Right lobe of liver (tissue), 6 donors: ENCODE data around the gene TXN2. TPM values are rescaled to one million over a fixed set of nuclear protein-coding genes. Genes with fewer than 3 reads are reported as not detected.
A peak's percentile ranks its signal among the peaks of the same experiment; 100 is the strongest.

Experiments
- ATAC-seq, 4 donors: fragments of 200-7000 bp; cut with Tn5 transposase; one replicate each; pipeline ENCODE4 v1.9.1; 2020; ENCODE audit warnings: mild to moderate bottlenecking in 4 of 4, moderate library complexity in 4 of 4
- DNase-seq, 3 donors: peaks; one replicate each; pipeline ENCODE4 v3.0.0-alpha.2; 2020
- H3K27ac ChIP-seq, 3 donors: fragments of 200-600 bp; one replicate each; pipeline ENCODE4 v1.8.0; 2022
- H3K27me3 ChIP-seq, 2 donors: fragments of 200-600 bp; one replicate each; pipeline ENCODE4 v1.8.0; 2022
- H3K36me3 ChIP-seq, 4 donors: fragments of 200-600 bp; sonication (generic) in 1 of 4; one replicate each; pipeline versions ENCODE4 v1.5.1 to v1.8.0; 2017 to 2022; ENCODE audit warnings: control low read depth in 1 of 4
- H3K4me1 ChIP-seq, 4 donors: fragments of 200-600 bp; sonication (generic) in 1 of 4; one replicate each; pipeline versions ENCODE4 v1.5.1 to v1.8.0; 2017 to 2022; ENCODE audit warnings: control low read depth in 1 of 4
- H3K4me3 ChIP-seq, 3 donors: fragments of 200-600 bp; one replicate each; pipeline ENCODE4 v1.8.0; 2022
- H3K9me3 ChIP-seq, 4 donors: fragments of 200-600 bp; sonication (generic) in 1 of 4; one replicate each; pipeline versions ENCODE4 v1.5.1 to v1.8.0; 2017 to 2022; ENCODE audit warnings: control low read depth in 1 of 4
- CTCF ChIP-seq, 4 donors: fragments of 200-600 bp in 3 of 4; fragments of 450-650 bp in 1 of 4; IDR thresholded peaks; one replicate each; pipeline versions ENCODE4 v1.5.1 to v1.8.0; 2016 to 2022; ENCODE audit warnings: antibody characterized with exemption in 4 of 4, mild to moderate bottlenecking in 2 of 4
- POLR2A ChIP-seq: fragments of 450-650 bp; IDR thresholded peaks from one replicate; pipeline ENCODE4 v1.6.1; 2017; ENCODE audit warnings: antibody characterized with exemption, mild to moderate bottlenecking
- whole genome bisulfite sequencing: methylation state at CpG from one replicate; pipeline ENCODE4 v1.1.6; 2018; ENCODE audit warnings: low coverage, low lambda C conversion rate; ENCODE audit not compliant: insufficient coverage; ENCODE audit errors: missing lambda C conversion rate; 5-methylcytosine and 5-hydroxymethylcytosine counted together
- intact Hi-C, 2 donors: fragments of 100-400 bp; cut with DNase I; formaldehyde crosslinking; loops; one replicate each; pipeline versions ENCODE4 v1.11.2 to v1.14.1; 2022
- total RNA-seq, 6 experiments: library from RNA; depleted of rRNA in 2 of 6; stranded (reverse); fragments of >200 nt in 2 of 6; fragmentation: NEBNext Ultra II Directional in 3 of 6; extraction: Animal tissue kit (Norgen Biotek cat#: 25700) in 3 of 6; gene quantifications; one replicate each; pipeline versions ENCODE4 v1.1.0 to v1.2.4, GENCODE V29; 2016 to 2023
- donor health status: DM: no; HTN: yes; CAD: no.
- donor health status: DM: no; HTN: no; CAD: no.
- donor health status: DM: no; HTN: no; CAD: no.
- donor health status: DM: no; HTN: yes; CAD: no.
- donor health status: DM: no; HTN: yes; CAD: no.

Gene TXN2
- total RNA-seq, 6 experiments from 2014 or later: 56.0 to 94.8 (median 67.2) TPM

GRCh38 chr22:36491155-36491554 is 9.7 kb upstream of the TXN2 start:
- H3K27me3 ChIP-seq: no peaks in the 10 kb centered on the region
- no peaks in the 10 kb centered on the region for H3K9me3 ChIP-seq
- intact Hi-C loops: no loop called here
- whole genome bisulfite sequencing: 92% methylated on average over 6 of the region's 7 CpGs
- H3K36me3 ChIP-seq: peaks cover 0 to 10% (median 2%) of the 10 kb centered on the region in 4 donors
- ATAC-seq (no peak), DNase-seq (no peak)
- H3K27ac ChIP-seq: no peak overlapping the region
- no peaks in the 10 kb centered on the region for H3K4me1 ChIP-seq
- TF ChIP-seq POLR2A (no peak), CTCF (IDR thresholded peaks at IDR 0.05) (no peak)
- no peak overlapping the region for H3K4me3 ChIP-seq

DNA sequence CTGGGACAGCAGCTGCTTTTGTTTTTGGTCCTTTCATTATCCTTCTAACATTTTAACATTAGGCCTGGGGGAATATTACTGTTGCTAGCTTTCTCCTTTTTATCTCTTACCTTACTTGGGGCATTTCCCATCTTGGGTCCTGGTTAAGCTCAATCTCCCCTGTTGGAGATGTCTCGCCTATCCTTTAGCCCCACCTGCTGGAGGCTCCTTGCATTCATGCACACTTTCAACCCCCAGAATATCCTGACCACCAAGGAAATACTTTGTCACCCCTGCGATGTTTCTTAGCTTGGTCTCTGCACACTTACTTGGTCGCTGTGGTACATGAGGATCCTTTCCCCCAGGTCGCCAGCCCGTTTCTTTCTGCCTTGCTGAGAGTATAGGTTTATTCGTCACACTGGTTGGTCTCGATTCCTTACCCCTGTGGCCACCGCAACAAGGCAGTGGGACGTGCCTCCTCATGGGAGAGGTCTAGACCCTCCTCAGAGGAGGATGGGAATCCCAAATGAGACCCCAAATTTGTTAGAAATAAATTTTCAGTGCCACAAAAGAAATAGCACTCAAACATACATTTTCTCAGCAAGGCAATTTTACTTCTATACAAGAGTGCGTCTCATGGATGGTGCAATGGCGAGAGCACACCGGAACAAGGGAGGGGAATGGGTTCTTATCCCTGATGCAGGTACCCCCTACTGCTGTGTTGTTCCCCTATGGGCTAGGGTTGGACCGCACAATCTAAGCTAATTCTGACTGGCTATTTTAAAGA is 5.4 kb upstream of the TXN2 start:
- Histone ChIP-seq H3K36me3 (peaks cover 0 to 10% (median 2%) of the 10 kb centered on the region in 4 donors), H3K27me3 (no peaks in the 10 kb centered on the region), H3K27ac (no peak overlapping the region), H3K4me1 (peaks cover 0 to 6% (median 0%) of the 10 kb centered on the region in 4 donors), H3K9me3 (no peaks in the 10 kb centered on the region), H3K4me3 (no peak overlapping the region)
- peak; percentile 47 to 68 (median 56) for TF ChIP-seq CTCF (IDR thresholded peaks at IDR 0.05)
- TF ChIP-seq POLR2A: no peak
- DNase-seq (no peak), ATAC-seq (peak in 1 of 4 donors; percentile 9)
- 85% methylated on average over 13 of the region's 13 CpGs for WGBS
- intact Hi-C loops: no loop called here

- DNase-seq: no peak
- Histone ChIP-seq H3K4me1 (peaks cover 0 to 16% (median 7%) of the 10 kb centered on the region in 4 donors), H3K27ac (peak overlapping the region; percentile 97 to 99 (median 98)), H3K9me3 (no peaks in the 10 kb centered on the region), H3K27me3 (no peaks in the 10 kb centered on the region), H3K36me3 (peaks cover 0 to 34% (median 5%) of the 10 kb centered on the region in 4 donors), H3K4me3 (peak overlapping the region; percentile 56 to 92 (median 79))
- peak in 2 of 4 donors; percentile 2 to 3 for ATAC-seq
- 4% methylated on average over 9 of the region's 9 CpGs for WGBS
- intact Hi-C loops: no loop called here
- TF ChIP-seq CTCF (IDR thresholded peaks at IDR 0.05) (no peak), POLR2A (no peak)
Observed at GRCh38 chr22:36480941-36481392, 473 bp downstream of the TXN2 start.

DNA sequence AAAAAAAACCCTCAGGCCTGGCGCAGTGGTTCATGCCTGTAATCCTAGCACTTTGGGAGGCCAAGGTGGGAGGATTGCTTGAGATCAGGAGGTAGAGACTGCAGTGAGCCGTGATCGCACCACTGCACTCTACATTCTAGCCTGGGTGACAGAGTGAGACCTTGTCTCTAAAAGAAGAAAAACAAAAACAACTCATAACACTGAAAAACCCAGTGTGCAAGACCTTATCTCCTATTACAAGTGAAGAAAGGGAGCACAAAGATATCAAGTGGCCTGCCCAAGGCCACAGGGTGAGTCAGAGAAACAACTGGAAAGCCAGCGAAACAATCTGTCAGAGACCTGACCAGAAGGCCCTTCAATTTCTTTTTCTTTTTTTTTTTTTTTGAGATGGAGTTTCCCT is 2.5 kb downstream of the TXN2 start:
- intact Hi-C loops: loop anchor here in 1 of 2 donors (10.0 kb wide), 1 partner anchor 104 kb away; no protein-coding TSS in a partner anchor
- Histone ChIP-seq H3K9me3 (no peaks in the 10 kb centered on the region), H3K4me1 (peaks cover 0 to 16% (median 7%) of the 10 kb centered on the region in 4 donors), H3K27me3 (no peaks in the 10 kb centered on the region), H3K27ac (no peak overlapping the region), H3K36me3 (peaks cover 0 to 54% (median 11%) of the 10 kb centered on the region in 4 donors), H3K4me3 (no peak overlapping the region)
- 100% methylated on average over 4 of the region's 4 CpGs for WGBS
- ATAC-seq (no peak), DNase-seq (no peak)
- TF ChIP-seq CTCF (IDR thresholded peaks at IDR 0.05): no peak
- TF ChIP-seq POLR2A: no peak
